EL (cell line): ENCODE results near the gene ULK1.

Experiments
- DNase-seq: peaks from one replicate; pipeline ENCODE4 v3.0.0-alpha.2; 2016

Gene ULK1

DNA sequence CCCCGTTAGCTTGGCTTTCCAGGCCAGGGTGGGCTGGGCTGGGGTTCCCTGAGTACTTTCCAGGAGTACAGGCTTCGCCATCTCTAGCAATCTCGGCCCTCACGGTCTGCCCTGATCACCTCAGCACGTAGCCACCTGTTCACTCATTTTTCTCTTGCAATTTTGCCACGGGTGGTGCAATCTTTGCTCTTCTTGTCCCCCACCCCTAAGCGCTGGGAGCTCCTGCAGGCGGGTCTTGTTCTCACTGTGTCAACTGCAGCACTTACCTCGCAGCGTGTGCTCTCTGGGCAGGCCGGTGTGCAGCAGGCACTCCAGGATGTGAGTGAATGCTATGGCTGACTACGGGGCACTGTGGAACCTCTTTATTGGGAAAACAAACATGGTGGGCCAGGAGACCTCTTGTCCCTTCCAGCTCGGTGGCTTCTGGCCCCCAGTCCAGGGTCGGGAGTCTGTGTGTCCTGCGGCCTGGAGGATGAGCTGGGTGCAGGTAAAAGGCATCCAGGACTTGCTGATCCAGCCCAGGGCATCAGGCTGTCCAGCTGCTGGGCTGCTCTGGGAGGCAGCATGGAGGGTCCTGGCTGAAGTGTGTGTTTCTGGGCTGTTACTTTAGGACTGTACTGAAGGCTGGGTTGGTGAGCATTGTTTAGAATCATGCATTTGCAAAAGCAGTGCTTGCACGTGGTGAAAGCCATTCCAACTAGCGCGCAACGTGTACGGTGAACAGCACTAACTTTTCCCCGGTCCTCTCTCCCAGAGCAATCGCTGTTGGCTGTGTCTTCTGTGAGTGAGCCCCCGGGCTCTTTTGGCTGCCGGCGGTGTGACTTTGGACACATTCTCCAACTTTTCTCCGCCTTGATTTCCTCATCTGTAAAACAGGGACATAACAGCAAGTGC is 1.5 kb upstream of the ULK1 start:
- no peak for DNase-seq

DNA sequence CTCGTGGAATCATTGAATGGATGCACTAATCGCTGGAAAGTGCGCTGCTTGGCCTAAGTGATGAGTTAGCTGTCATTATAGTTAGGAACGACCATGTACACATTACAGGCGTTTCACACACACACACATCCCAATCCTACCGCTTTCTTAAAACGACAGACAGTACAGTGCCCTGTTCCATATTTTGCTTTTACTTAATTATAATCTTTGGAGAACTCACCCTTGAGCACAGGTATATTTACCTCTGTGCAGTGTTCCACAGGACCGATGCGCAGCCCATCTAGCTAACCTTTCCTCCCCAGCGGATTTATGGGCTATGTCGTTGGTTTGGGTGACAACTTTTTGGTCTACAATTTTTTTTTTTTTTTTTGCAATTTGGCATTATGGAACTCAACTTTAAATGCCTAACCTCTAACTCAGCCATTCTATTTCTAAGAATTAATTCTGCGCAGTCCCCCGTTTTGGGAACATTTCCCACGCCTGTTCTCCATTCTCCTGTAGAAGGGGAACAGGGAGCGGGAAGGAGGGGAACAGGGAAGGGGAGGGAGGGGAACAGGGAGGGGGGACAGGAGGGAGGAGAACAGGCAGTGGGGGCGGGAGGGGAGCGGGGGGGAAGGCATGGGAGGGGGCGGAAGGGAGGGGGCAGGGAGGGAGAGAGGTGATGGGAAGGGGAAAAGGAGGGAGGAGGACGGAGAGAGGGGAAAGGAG is 663 bp upstream of the ULK1 start:
- DNase-seq = no peak

DNA sequence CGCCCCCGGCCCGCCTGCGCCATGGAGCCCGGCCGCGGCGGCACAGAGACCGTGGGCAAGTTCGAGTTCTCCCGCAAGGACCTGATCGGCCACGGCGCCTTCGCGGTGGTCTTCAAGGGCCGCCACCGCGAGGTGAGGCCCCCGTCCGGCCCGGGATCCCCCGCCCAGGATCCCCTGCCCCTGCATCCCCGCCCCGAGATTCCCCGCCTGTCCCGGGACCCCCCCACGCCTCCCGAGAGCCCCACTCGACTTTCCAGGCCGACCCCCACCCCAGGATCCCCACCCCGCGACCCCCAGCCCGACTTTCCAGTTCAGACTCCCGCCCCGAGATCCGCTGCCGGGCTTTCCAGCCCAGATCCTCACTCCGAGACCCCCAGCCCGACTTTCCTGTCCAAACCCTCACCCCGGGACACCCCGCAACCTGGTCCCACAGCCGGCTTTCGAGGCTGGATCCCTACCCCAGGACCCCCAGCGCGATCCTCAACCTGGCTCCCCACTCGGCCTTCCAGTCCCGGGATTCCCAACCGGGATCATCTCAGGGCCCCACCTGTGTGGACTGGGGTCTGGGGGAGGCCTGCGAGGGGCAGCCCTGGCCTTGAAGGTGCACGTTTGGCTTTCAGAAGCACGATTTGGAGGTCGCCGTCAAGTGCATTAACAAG is 688 bp downstream of the ULK1 start:
- DNase-seq = no peak

DNA sequence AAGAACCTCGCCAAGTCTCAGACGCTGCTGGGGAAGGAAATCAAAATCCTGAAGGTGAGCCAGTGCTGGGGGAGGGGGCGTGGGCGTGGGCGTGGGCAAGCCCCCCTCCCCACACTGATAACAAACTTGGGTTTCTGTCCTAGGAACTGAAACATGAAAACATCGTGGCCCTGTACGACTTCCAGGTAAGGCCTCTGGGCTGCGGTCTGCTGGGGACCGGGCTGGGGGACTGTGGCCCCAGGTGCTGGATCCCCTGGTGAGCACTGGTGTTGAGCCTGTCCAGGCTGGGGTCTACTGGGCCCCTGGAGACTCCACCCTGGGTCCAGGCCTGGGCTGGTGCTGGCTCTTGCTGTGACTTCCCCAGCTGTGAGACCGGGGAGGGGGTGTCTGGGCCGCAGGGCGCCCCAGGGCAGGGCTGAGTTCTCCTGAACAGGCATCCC is 1.2 kb downstream of the ULK1 start:
- no peak for DNase-seq

DNA sequence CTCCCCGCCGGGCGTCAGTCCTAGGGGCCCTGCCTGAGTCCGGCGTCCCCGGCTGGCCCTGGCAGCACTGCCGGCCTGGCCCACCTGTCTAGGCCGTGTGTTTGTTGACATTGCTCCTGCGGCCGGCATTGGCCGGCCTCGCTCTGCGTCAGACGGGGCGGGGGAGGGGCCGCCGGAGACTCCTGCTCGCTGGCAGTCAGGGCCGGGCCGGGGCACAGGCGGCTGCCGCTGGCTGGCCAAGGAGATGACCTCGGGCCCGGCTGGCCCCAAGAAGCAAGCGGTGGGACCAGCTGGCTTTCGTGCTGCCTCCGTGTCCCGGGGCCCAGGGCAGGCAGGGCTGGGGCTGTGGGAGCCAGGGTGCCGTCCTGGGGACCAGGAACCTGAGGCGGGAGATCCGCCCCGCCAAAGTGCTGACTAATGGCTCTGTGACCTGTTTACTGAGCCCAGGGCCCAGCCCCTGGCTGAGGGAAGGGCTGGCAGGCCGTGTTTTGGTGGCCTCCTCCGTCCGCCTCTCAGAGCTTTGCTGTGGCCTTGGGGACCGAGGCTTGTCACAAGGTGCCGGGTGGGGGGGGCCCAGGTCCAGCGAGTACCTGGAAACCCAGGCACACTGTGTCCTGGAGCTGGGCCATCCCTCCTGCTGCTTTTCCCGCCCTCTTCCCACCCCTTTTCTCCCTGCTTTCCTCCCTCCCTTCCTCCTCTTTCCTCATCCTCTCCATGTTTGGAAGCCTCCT is 1.8 kb downstream of the ULK1 start:
- peak; percentile 86 for DNase-seq

DNA sequence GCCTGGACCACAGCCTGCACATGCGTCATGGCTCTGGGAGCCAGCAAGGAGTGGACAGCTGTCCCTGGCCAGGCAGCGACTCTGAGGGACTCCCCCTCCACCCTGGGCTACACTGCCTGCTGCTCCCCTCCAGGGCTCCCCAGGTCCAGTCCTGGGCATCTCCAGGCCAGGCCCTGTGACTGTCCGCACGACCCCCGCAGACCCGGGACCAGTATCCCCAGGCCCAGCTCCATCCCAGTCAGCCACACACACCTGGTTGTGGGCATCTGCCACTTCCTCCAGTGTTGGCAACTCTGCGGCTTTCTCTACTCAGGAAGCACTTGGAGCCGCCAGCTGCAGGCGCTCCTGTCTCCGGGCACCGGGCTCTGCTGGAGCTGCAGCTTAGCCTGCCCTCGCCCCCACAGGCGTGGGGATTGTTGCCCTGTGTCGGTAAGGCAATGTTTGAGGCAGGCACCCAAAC is 2.4 kb downstream of the ULK1 start:
- no peak for DNase-seq

DNA sequence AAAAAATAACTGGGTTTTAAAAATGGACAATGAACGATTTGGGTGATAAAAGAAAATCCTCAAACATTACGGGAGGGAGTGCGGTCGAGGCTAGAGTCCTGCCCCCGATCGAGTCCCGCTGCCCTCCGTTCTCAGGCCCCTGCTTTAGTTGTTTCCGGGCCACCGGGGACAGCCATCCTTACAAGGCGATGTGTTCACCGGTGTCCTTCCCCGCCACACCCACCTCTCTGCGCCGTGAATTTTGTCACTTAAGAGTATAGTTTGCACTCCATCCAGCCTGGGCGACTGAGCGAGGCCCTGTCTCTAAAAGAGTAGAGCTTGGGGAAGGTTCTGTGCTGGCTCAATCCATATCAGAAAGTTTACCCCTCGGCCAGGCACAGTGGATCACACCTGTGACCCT is 2.9 kb downstream of the ULK1 start:
- no peak for DNase-seq

DNA sequence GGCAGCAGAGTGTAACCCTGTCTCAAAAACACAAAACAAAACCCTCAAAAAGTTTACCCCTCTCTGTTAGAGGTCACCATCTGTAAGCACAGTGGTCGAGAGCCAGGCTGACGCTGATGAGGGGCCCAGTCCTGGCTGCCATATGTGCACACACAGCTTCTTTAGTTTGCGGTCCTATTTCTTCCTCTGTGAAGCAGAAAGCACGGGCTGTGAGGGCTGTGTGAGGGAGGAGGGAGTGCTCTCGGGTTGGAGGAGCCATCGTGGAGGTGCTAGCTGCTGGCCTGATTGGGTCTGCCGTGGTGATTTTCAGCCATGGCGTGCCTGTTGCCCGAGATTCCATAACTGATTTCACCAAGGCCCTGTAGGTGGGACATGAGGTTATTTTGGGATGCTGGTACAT is 3.5 kb downstream of the ULK1 start:
- no peak for DNase-seq

DNA sequence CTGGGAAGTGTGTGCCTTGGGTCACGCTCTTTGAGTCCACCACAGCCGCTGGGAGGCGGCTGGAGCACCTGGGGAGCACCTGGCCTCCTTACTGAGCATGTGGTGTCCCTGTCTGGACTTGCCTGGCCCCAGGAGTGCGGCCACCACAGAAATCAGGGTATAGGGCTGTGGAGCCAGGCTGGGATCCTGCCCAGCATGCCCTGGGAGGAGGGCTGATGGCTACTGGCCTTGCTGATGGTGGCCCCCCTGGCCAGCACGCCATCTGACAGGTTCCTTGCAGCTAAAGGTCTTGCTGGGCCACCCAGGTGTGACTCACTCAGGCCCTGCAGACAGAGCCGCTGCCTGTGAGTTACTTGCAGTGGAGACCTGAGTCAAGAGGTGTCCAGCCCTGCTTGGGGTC is 6.0 kb downstream of the ULK1 start:
- DNase-seq = no peak

DNA sequence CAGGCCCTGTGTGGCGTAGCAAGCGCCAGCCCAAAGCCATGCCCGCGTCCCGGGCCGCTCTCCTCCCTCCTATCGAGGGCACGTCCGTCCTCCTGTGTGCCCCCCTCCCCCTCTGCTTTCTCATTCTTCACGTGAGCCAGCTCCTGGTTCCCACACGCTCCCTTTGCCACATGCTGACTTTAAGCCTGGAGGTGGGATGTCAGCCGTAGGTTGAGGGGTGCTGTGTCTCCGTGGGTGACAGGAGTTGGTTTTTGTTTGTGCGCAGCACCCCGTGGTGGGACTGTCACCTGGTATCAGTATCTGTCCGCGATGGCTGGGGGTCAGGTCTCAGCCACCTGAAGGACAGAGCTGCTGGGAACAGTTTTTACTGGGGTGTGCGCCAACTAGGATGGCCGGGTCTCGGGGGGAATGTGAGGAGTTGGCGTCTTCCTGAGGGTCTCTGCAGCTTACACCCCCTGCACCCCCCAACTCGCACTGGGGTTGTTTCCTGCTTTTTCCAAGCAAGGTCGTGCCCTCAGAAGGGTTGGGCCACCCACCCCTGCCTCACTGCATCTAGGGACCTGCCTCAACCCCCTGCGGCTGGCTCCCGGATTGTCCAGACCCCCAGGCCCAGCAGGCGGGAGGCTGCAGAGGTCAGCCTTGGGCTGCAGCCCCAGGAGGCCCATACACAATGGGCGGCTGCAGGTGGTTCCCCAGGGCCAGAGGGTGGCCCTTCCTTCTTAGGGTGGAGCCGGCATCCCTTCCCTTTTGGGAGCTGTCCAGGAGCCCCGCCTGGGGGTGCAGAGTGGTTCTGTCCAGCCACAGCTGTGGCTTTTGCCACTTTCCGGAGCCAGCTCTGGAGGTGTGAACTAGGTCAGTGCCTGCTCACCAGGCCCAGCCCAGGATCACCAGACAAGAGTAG is 7.3 kb downstream of the ULK1 start:
- no peak for DNase-seq

DNA sequence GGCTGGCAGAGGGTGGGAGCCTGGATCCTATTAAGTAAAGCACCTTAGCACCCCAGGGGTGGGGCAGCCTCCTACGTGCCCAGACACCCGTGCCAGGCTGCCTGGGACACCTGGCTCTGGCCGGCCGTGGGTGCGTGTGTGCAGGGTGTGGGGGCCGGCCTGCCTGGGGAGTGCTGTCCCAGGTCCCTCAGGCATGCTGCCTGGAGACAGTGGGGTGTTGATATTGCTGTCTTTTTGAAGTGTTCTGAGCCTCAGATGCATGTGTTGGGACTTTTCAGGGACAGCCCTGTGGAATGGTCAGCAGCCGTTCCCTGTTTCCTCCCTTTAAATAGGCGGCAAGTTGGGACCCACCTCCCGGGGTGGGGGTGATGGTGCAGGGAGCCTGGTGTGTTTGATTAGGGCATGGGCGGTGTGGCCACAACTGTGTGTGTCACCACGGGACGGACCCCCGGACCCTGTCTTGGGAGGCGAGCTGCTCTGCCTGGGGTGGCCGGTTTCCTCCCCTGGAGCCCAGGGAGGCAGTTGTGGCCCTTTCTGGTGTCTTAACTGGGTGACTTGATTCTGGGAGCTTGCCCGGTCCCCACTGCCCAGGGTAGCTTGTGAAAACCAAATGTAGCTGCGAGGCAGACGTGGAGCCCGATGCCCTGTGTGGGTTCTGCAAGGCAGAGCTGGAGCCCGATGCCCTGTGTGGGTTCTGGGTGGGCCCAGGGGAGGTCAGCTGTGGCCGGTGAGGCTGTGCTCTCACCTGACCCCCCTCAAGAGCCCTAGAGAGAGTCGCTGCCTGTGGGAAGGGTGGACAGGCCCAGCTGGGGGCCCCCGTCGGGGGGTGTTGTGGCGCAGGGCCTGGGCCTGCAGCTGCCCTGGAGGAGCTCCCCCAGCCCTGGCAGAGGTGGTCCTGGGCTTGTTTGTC is 8.2 kb downstream of the ULK1 start:
- DNase-seq = no peak

DNA sequence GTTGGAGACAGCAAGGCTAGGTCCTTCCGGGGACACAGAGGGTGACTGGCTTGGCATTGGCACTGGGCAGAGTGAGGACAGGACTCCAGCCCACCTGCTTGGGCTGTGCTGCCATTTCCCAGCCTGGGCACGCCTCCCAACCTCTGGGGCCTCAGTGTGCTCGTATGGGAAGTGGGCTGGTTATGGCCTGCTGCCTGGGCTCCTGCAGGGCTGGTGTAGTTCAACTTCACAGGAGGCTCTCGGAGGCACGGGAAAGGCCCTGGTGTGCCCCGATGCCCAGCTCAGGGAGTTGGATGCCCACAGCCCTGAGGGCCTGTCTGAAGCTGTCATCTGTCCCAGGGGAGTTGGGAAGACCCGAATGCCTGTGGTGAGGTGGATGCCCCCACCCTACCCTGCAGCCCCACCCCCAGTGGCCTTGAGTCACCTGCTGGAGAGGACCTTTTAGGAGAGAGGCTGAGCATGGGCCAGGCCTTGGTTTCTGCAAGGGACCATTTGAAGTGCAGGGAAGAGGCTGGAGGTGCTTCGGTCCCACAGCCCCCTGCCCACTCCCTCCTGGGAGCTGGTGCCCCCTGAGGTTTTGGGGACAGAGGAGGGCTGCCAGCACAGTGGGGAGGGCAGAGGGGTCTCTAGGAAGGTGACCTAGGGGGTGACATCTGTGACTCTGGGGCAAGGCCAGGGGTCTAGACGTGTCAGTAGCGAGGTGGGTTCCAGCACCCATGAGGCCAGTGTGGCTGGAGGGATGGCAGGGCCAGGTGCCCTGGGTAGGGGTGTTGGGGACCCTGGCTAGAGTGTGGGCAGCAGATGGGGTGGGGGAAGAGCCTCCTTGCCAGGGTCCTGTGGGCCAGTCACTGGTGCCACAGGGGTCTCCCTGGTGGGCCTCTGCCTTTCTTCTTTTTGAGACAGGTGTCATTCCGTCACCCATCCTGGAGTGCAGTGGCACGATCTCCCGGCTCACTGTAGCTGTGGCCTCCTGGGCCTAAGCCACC is 9.1 kb downstream of the ULK1 start:
- DNase-seq = no peak

DNA sequence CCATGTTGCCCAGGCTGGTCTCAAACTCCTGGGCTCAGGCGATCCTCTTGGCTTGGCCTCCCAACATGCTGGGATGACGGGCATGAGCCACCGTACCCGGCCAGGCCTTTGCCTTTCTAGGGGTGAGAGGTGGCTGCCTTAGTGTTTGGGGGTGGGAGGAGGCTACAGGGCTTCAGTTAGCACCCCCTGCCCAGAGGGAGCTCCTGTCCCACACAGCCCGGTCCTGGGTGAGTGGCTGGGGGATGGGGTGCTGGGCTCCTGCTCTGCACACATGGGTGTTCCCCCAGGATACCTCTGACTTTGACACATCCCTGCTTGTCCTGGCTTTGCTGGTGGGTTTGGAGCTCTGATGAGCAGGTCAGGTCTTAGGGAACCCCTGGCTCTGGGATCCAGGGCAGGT is 9.9 kb downstream of the ULK1 start:
- DNase-seq = no peak

DNA sequence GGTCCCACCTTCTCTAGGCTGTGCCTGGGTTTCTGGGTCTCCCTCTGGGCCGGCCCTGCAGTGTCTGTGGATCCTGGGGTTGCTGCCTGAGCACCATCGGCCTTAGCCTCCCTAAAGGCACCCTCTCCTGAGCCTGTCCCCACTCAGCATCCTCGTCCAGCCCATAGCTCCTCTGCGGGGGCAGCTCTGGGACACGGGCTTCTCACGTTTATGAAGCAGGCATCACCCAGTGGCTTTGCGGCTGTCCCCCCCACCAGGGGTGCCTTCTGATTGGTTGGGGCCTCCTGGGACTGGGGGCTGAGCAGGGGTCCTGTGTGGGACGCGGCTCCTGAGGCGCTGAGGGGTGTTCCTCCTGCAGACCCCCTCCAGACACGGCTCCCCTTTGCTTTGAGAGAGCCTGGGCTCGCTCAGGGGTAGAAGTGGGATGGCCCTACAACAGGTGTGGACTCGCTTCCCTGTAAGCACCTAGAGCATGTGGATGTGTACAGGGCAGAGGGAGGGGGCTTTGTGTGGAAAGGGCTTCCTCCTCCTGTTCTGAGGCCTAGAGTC is 10.7 kb downstream of the ULK1 start:
- DNase-seq = no peak

DNA sequence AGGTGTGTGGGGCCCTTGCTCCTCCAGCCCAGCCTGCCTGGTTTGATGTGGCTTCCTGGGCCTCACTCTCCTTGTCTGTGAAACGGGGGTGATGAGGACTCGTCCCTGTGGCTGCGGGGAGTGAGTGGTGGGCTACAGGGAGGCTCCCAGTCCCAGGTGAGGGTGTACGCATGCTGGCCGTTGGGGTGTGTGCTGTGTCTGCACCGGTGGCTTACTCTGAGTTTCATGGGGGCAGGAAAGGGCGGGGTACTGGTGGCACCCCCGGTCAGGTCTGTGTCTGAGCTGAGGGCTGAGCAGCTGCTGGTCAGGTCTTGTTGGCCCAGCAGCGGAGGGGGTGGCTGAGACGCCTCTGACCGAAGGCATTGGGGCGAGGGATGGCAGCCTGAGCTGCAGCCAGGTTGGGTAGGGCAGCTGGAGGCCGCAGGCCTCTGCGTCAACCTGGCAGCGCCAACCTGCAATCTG is 11.2 kb downstream of the ULK1 start:
- DNase-seq = no peak

DNA sequence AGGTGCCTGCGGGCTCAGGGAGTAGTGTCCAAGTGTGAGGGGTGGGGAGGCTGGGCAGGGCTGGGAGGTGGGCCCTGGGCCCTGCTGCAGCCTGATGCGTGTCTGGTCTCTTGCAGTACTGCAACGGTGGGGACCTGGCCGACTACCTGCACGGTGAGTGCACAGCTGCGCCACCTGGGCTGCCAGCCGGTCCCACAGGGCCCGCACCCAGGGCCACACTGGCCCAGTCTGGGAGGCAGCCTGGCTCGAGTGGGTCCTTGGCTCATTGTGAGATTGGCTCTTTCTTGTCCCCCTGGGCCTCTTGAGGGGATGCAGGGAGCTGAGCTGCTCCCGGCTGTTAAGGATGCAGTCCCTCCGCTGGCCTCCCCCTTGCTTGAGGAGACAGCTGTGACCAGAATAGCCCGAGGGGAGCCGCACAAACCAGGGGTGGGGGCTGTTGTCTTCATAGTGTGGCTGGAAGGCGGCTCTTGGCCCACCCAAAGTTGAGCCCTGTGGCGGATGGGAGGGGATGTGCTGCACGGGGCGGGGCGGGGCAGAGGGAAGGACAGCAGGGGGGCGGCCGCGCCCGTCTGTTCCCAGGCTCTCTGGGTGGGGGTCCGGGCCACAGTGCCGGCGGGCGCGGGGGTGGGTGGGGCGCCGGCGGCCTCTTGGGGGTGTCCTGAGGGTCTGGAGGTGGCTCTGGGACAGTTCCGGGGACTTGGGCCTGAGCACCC is 13.1 kb downstream of the ULK1 start:
- no peak for DNase-seq

DNA sequence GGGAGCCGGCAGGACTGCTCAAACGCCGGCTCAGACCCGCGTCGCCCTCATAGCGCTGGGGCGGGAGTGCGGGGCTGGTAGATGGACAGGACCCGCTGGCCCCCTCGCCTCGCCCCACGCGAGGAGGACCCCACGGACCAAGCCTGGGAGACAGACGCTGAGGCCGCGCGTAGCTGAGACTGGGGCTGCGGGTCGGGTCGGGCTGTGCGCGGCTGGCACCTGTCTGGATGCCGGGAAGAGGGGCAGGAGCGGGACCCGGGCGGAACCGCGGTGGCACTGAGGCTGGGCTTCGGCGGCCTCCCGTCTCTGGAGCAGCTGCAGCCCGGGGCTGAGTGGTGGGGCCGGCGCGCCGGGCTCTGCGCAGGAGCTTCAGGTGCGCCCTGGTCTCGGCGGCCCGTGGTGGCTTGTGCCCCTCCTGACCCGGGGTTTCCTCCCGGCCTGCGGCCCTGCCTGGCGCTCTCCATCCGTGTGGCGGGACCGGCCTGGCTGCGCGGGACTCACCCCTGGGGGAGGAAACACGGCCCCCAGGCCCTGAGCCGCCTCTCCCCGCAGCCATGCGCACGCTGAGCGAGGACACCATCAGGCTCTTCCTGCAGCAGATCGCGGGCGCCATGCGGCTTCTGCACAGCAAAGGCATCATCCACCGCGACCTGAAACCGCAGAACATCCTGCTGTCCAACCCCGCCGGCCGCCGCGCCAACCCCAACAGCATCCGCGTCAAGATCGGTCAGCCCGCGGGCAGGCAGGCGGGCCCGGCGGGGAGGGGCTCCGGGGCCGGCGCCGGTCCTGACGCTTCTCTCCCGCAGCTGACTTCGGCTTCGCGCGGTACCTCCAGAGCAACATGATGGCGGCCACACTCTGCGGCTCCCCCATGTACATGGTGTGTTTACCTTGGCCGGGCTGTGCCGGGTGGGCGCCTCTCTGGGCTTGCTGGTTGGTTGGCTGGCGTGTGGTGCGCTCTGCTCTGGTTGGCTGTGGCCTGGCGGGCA is 14.0 kb downstream of the ULK1 start:
- no peak for DNase-seq
